ENCODE results near the gene ASTN2.

The ASTN2 gene

DNA sequence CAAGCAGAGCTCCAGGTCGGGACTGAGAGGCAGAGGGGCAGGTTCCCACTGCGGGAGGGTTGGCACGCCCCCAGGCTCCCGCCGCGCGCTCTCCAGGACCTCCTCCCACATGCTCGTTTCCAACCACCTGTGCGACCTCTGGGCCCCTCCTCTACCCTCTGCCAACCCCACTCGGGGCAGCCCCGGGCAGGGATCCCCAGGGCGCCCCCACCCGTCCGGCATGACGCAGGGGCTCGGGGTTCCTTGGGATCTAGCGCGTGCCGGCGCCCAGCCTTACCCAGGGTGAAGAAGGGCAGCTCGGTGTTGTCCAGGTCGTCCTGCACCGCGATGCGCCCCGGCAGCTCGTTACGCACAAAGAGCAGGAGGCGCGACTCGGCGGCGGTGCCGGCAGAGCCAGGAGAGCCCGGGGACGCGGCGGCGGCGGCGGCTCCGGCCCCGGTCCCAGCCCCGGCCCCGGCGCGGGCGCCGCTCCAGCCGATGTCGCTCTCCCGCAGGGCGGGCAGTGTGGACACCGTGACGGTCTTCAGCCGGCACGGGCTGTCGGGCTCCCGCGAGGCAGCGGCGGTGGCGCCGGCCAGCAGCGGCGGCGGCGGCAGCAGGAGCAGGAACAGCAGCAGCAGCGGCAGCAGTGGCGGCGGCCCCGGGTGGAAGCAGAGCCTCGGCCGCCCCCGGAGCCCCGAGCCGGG is 494 bp downstream of the ASTN2 start:
- TF ChIP-seq EZH2 (optimal IDR thresholded peaks at IDR 0.05; ENCODE audit: low read depth, low read length) (no peak), EZH2phosphoT487 (IDR thresholded peaks at IDR 0.05; ENCODE audit: low read length) (no peak)
- TF ChIP-seq, protein P1, sequence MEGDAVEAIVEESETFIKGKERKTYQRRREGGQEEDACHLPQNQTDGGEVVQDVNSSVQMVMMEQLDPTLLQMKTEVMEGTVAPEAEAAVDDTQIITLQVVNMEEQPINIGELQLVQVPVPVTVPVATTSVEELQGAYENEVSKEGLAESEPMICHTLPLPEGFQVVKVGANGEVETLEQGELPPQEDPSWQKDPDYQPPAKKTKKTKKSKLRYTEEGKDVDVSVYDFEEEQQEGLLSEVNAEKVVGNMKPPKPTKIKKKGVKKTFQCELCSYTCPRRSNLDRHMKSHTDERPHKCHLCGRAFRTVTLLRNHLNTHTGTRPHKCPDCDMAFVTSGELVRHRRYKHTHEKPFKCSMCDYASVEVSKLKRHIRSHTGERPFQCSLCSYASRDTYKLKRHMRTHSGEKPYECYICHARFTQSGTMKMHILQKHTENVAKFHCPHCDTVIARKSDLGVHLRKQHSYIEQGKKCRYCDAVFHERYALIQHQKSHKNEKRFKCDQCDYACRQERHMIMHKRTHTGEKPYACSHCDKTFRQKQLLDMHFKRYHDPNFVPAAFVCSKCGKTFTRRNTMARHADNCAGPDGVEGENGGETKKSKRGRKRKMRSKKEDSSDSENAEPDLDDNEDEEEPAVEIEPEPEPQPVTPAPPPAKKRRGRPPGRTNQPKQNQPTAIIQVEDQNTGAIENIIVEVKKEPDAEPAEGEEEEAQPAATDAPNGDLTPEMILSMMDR (IDR thresholded peaks at IDR 0.05; ENCODE audit: low read length): no peak
- H3K4me2 ChIP-seq (ENCODE audit: low read depth, low read length): peak overlapping the region; percentile 68

DNA sequence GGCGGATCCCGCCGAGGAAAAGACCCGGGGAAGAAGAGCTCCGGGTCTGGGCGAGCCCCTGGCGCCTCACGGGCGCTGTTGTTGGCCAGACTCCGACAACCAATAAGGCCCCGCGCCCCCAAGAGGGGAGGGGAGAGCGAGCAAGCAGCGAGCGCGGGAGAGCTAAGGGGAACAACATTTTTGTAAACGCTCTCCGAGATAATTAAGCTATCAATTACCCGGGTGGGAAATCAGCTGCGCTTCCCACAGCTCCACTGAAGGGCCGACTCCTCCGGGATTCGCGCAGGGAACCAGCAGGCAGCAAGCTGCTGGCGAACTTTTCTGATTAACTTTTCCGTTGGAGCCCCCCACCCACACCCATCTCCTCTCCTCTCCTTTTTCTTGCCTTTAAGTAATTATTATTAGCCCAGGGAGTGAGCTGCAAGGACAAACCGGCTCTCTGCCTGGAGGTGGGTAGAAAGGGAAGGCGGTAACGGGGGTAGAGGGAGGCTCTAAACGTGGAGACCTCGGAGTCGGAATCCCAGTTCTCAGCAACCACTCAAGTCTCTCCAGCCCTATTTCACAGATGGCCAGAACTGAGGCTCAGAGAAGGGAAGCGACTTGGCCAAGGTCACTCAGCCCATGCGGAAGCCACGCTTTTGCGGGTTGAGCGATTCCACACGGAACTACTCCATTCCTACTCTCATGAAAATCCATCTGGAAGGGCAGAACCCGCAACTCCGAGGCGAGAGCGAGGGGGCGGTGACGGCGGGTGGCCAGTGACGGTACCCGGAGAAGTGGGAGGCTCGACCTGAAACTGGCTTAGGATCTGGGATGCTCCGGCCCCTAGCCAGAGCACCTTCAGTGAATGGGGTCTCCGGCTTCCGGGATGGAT is 1.3 kb downstream of the ASTN2 start:
- no peak for TF ChIP-seq EZH2 (optimal IDR thresholded peaks at IDR 0.05; ENCODE audit: low read depth, low read length)
- no peak for TF ChIP-seq EZH2phosphoT487 (IDR thresholded peaks at IDR 0.05; ENCODE audit: low read length)
- TF ChIP-seq, protein P1 (IDR thresholded peaks at IDR 0.05; ENCODE audit: low read length): no peak

More for the DNA sequence above, 494 bp downstream of the ASTN2 start:
- Histone ChIP-seq H3K36me3 (replicated peaks; ENCODE audit: insufficient read depth, low read length) (no peaks in the 10 kb centered on the region), H4K20me1 (ENCODE audit: insufficient read depth, low read length) (no peaks in the 10 kb centered on the region), H3F3A (ENCODE audit: insufficient read depth, low read length) (no peaks in the 10 kb centered on the region), H3K9ac (ENCODE audit: low read length) (no peak overlapping the region), H2AFZ (ENCODE audit: low read length) (no peak overlapping the region), H3K9me3 (replicated peaks; ENCODE audit: insufficient read depth, low read length) (no peaks in the 10 kb centered on the region), H3K27ac (ENCODE audit: low read length) (no peak overlapping the region), H3K9me2 (replicated peaks; ENCODE audit: insufficient read depth, low read length) (no peaks in the 10 kb centered on the region), H3K4me3 (ENCODE audit: low read length) (peak overlapping the region; percentile 41), H3K4me1 (ENCODE audit: low read length) (no peaks in the 10 kb centered on the region), H3K79me2 (ENCODE audit: low read length) (no peaks in the 10 kb centered on the region), H3K27me3 (replicated peaks; ENCODE audit: insufficient read depth, low read length) (peaks cover 12% of the 10 kb centered on the region)
- peak; percentile 20 for DNase-seq

DNA sequence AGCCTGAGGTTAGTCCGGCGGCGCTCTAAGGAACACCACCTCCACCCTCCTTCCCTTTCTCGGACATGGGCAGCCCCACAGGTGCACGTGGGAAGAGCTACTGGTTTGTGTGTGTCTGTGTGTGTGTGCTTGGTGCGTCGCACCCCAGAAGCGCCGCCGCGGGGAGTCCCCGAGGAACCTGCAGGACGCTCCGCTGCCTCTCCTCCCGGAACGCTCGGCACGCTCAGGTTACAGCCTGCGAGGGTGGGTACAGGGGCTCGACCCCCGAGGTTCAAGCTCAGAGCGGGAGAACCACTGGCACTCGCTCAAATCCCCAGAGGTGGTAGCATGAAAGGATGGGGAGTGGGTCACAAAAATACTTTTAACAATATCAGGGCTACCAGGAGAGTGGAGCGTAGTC is 2.0 kb downstream of the ASTN2 start:
- Histone ChIP-seq H3K4me1 (ENCODE audit: low read length) (no peaks in the 10 kb centered on the region), H3K9ac (ENCODE audit: low read length) (no peak overlapping the region)

More for the DNA sequence above, 1.3 kb downstream of the ASTN2 start:
- H3K9ac ChIP-seq (ENCODE audit: low read length): no peak overlapping the region
- H3K27me3 ChIP-seq (replicated peaks; ENCODE audit: insufficient read depth, low read length): peaks cover 12% of the 10 kb centered on the region
- H3K4me1 ChIP-seq (ENCODE audit: low read length): no peaks in the 10 kb centered on the region
- no peak overlapping the region for H3K27ac ChIP-seq (ENCODE audit: low read length)
- no peaks in the 10 kb centered on the region for H3K9me3 ChIP-seq (replicated peaks; ENCODE audit: insufficient read depth, low read length)
- no peak overlapping the region for H2AFZ ChIP-seq (ENCODE audit: low read length)
- H4K20me1 ChIP-seq (ENCODE audit: insufficient read depth, low read length): no peaks in the 10 kb centered on the region
- no peaks in the 10 kb centered on the region for H3K79me2 ChIP-seq (ENCODE audit: low read length)
- peak overlapping the region; percentile 68 for H3K4me2 ChIP-seq (ENCODE audit: low read depth, low read length)
- no peak overlapping the region for H3K4me3 ChIP-seq (ENCODE audit: low read length)
- H3K9me2 ChIP-seq (replicated peaks; ENCODE audit: insufficient read depth, low read length): no peaks in the 10 kb centered on the region
- no peaks in the 10 kb centered on the region for H3K36me3 ChIP-seq (replicated peaks; ENCODE audit: insufficient read depth, low read length)
- no peak for DNase-seq
- no peaks in the 10 kb centered on the region for H3F3A ChIP-seq (ENCODE audit: insufficient read depth, low read length)

More for the DNA sequence above, 2.0 kb downstream of the ASTN2 start:
- H3K27me3 ChIP-seq (replicated peaks; ENCODE audit: insufficient read depth, low read length): peaks cover 12% of the 10 kb centered on the region
- H3K4me2 ChIP-seq (ENCODE audit: low read depth, low read length): no peak overlapping the region
- no peaks in the 10 kb centered on the region for H3K9me3 ChIP-seq (replicated peaks; ENCODE audit: insufficient read depth, low read length)
- no peaks in the 10 kb centered on the region for H3K79me2 ChIP-seq (ENCODE audit: low read length)
- H3K9me2 ChIP-seq (replicated peaks; ENCODE audit: insufficient read depth, low read length): no peaks in the 10 kb centered on the region
- no peak for DNase-seq
- no peaks in the 10 kb centered on the region for H3K36me3 ChIP-seq (replicated peaks; ENCODE audit: insufficient read depth, low read length)
- TF ChIP-seq EZH2 (optimal IDR thresholded peaks at IDR 0.05; ENCODE audit: low read depth, low read length): no peak
- TF ChIP-seq EZH2phosphoT487 (IDR thresholded peaks at IDR 0.05; ENCODE audit: low read length): no peak
- TF ChIP-seq, protein P1 (IDR thresholded peaks at IDR 0.05; ENCODE audit: low read length): no peak
- H3K27ac ChIP-seq (ENCODE audit: low read length): no peak overlapping the region
- no peaks in the 10 kb centered on the region for H3F3A ChIP-seq (ENCODE audit: insufficient read depth, low read length)
- no peak overlapping the region for H3K4me3 ChIP-seq (ENCODE audit: low read length)
- no peak overlapping the region for H2AFZ ChIP-seq (ENCODE audit: low read length)
- no peaks in the 10 kb centered on the region for H4K20me1 ChIP-seq (ENCODE audit: insufficient read depth, low read length)

All from MM.1S (cell line).